ENCODE results near the gene PGAM5. TPM values are rescaled to one million over a fixed set of nuclear protein-coding genes. Genes with fewer than 3 reads are reported as not detected.
"Not testable (repeated sequence)": the region's sequence is repeated elsewhere in the genome, so short reads cannot be mapped to it uniquely, and the experiment has no call there.

Gene PGAM5
- total RNA-seq, 3 donors from 2014 or later: 128 to 170 (median 147) TPM

DNA sequence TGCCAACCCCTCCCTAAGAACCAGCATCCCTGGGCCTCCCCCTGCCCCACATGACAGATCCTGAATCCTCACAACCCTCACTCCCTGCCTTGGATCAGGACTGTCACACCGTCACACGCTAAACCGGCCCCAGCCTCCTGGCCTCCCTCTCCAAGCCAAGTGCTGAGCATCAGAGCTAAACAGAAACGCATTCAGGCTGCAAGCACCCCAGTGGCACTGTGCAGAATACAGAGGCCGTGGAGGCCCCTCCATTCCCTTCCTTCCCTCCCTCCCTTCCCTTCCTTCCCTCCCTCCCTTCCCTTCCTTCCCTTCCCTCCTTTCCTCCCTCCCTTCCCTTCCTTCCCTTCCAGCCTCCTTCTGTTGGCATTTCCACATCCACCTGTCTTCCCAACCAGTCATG is 36.1 kb upstream of the PGAM5 start:
- H3K27me3 Mint-ChIP-seq (ENCODE audit: low read depth): no peaks in the 10 kb centered on the region
- H3K4me3 Mint-ChIP-seq: no peak overlapping the region
- DNase-seq (no peak), ATAC-seq (no peak)
- H3K4me1 Mint-ChIP-seq (ENCODE audit: low read depth): peaks cover 5% of the 10 kb centered on the region
- no peaks in the 10 kb centered on the region for H3K9me3 Mint-ChIP-seq
- peaks cover 33% of the 10 kb centered on the region for H3K36me3 Mint-ChIP-seq (ENCODE audit: insufficient read depth)

DNA sequence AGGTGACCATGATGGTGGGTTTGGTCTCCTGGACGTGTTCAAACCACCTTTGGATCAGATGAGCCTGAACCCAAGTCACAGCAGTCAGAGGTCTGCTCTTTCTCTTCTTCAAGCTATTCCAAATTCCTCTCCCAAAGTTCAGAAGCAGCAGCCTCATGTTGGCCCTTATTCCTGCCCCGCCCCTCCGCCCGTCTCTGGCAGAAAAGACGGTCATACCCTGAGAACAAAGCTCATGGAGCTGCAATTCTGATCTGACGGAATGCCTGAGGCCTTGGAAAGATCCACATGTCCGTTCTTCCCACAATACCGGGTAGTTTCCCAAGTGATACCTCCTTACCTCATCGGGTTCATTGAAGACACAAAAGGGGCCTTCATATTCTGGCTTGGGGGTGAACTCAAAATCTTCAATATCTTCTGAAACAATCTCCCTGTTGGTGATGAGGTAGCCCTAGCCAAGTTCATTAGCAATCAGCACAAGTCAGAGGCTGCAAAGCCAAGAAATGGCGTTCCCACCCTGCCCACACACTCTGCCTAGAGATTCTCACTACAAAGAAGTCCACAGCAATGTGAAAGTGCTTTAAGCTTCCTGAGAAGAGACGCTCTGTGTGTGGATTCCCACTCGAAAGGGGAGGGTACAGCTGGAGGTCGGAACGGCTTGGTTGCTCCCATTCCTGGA is 34.7 kb upstream of the PGAM5 start:
- no peaks in the 10 kb centered on the region for H3K9me3 Mint-ChIP-seq
- DNase-seq: no peak
- no peaks in the 10 kb centered on the region for H3K27me3 Mint-ChIP-seq (ENCODE audit: low read depth)
- H3K4me3 Mint-ChIP-seq: no peak overlapping the region
- peaks cover 38% of the 10 kb centered on the region for H3K36me3 Mint-ChIP-seq (ENCODE audit: insufficient read depth)
- ATAC-seq: no peak
- peaks cover 5% of the 10 kb centered on the region for H3K4me1 Mint-ChIP-seq (ENCODE audit: low read depth)

DNA sequence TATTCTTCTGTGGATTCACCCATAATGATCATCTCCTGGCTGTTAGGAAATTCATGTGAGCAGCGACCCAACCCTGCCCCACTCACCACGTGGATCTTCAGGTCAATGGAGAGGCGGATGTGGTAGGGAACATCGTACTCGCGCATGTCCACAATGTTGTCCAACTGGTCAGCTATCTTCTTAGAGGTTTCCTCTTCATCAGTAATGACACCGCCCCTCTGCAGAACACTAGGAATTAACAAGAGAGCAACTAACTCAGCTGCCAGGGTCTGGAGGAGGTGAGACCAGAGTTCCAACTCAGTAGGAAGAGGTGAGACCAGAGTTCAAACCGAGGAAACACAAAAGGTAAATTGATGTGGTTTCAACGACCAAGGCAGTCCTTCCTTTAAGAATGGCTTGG is 33.1 kb upstream of the PGAM5 start:
- ATAC-seq (no peak), DNase-seq (no peak)
- Mint-ChIP-seq H3K4me1 (ENCODE audit: low read depth) (peaks cover 2% of the 10 kb centered on the region), H3K9me3 (no peaks in the 10 kb centered on the region), H3K36me3 (ENCODE audit: insufficient read depth) (peaks cover 35% of the 10 kb centered on the region), H3K27me3 (ENCODE audit: low read depth) (no peaks in the 10 kb centered on the region), H3K4me3 (no peak overlapping the region)

DNA sequence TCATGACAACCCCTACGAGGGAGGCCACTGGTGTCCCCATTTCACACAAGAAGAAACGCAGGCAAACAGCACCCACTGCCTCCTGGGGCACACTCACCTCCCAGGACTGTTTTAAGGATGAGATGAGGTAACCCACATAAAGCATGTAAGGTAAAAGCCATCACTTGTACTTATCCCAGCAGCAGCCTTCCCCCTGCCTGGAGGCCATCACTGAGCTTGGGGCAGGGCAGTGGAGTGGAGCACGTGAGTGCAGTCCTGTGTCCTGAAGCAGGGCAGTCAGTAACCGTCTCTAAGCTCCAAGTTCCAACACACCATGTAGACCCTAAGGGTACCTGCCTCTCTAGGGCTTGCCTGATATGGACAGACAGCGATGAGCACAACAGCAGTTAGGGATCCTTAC is 25.2 kb upstream of the PGAM5 start:
- H3K27me3 Mint-ChIP-seq (ENCODE audit: low read depth): no peaks in the 10 kb centered on the region
- H3K36me3 Mint-ChIP-seq (ENCODE audit: insufficient read depth): no peaks in the 10 kb centered on the region
- H3K4me1 Mint-ChIP-seq (ENCODE audit: low read depth): peaks cover 17% of the 10 kb centered on the region
- peak overlapping the region; percentile 76 for H3K4me3 Mint-ChIP-seq
- ATAC-seq (no peak), DNase-seq (no peak)
- no peaks in the 10 kb centered on the region for H3K9me3 Mint-ChIP-seq

DNA sequence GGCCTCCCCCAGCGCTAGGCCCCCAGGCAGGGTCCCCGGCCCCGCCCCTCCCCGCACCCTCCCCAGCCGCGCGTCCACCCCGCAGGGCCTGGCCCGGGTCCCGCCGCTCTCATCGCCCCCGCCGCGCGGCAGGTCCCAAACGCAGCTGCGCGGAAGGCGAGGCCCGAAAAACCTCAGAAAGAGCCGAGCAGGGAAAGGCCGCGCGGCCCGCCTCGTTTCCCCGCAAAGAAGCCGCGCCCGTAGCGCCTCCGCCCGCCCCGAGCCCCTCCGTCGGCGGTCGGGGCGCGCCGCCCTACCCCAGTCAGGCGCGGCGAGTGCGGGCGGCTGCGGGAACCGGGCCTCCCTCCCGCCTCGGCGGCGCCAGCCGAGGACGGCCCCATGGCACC is 23.8 kb upstream of the PGAM5 start:
- ATAC-seq (peak; percentile 54 to 62), DNase-seq (no peak)
- Mint-ChIP-seq H3K4me3 (peak overlapping the region; percentile 80), H3K9me3 (no peaks in the 10 kb centered on the region), H3K4me1 (ENCODE audit: low read depth) (peaks cover 17% of the 10 kb centered on the region), H3K27me3 (ENCODE audit: low read depth) (no peaks in the 10 kb centered on the region), H3K36me3 (ENCODE audit: insufficient read depth) (no peaks in the 10 kb centered on the region)

DNA sequence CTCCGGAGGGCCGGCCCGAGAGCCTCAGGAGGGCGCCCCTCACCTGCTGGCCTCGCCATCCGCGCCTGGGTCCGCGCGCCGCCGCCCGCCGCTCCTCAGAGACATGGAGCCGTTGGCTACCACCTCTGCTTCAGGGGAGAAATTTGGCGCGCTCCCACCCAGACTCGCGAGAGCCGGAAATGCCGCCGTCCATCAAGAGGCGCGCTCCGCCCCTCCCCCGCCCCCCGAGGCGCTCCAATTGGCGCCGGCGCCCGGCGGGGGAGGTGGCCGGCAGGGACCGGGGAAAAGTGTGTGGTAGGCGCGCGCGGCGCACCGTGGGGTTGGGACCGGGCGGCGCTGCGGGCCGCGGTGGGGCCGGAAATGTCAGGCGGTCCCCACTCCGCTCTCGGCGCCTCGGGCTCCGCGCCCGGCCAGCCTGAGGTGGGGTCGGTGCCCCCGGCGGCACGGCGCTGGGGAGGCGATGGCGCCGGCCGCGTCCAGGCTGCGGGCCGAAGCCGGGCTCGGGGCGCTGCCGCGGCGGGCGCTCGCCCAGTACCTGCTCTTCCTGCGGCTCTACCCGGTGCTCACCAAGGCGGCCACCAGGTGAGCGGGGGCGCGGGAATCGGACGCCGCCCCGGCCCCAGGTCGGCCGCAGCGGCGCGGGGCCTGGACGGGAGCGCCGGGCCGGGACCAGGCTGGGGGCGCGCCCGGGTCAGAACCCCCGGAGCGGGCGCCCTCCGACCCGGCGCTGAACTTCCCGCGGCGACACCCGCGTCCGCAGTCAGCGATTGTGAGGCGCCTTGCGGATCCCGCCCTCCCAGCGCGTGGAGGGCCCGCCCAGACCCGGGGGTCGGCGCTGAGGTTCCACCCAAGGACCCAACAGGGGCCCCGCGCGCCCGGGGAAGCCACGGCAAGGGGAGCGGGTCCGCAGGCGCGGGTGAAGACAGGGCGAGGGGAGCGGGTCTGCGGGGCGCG is 23.2 kb upstream of the PGAM5 start, which contains the start of the genes POLE and PXMP2:
TSS of gene POLE (minus strand) at position 132 of the 954 bp plus-strand sequence. CDS start at position 105, 27 bp downstream.
TSS of gene PXMP2 (plus strand) at position 377 of the 954 bp plus-strand sequence. CDS start at position 461, 84 bp downstream.
- ATAC-seq: peak; percentile 94 to 95
- Mint-ChIP-seq H3K27me3 (ENCODE audit: low read depth) (no peaks in the 10 kb centered on the region), H3K36me3 (ENCODE audit: insufficient read depth) (no peaks in the 10 kb centered on the region), H3K9me3 (no peaks in the 10 kb centered on the region), H3K4me1 (ENCODE audit: low read depth) (peaks cover 17% of the 10 kb centered on the region), H3K4me3 (peak within 1 kb of the TSS; percentile 80)
- peak; percentile 92 for DNase-seq

DNA sequence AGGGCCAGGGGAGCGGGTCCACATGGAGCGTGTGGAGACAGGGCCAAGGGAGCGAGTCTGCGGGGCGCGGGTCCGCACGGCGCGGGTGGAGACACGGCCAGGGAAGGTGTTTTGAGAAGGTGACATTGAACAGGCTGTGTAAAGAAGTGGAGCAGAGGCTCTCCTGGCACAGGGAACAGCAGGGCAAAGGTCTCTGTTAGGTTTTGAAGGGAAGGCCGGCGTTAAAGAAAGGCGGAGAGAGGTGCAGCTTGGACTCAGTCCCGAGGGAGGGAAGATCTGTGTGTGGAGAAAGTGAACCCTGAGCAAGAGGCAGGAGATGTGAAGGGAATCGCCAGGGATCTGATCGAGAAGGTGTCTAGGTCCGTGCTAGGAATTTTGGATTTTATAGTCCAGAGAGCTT is 21.4 kb upstream of the PGAM5 start:
- no peak for ATAC-seq
- no peak for DNase-seq
- H3K27me3 Mint-ChIP-seq (ENCODE audit: low read depth): no peaks in the 10 kb centered on the region
- H3K4me3 Mint-ChIP-seq: peak overlapping the region; percentile 64
- no peaks in the 10 kb centered on the region for H3K36me3 Mint-ChIP-seq (ENCODE audit: insufficient read depth)
- peaks cover 17% of the 10 kb centered on the region for H3K4me1 Mint-ChIP-seq (ENCODE audit: low read depth)
- H3K9me3 Mint-ChIP-seq: no peaks in the 10 kb centered on the region

DNA sequence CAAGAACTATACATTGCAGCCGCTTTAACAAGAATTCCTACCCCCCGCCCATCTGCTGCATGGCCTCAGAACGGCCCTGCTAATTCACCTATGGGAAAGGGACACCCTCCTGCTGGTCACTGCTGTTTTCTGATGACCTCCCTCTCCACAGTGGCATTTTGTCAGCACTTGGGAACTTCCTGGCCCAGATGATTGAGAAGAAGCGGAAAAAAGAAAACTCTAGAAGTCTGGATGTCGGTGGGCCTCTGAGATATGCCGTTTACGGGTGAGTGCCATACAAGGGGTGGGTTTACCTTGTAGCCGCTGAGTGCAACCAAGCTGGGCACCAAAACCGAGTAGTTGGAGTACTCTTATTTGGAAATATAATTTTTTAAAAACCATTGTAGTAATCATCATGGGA is 20.5 kb upstream of the PGAM5 start:
- Mint-ChIP-seq H3K4me3 (peak overlapping the region; percentile 64), H3K36me3 (ENCODE audit: insufficient read depth) (no peaks in the 10 kb centered on the region), H3K9me3 (no peaks in the 10 kb centered on the region), H3K27me3 (ENCODE audit: low read depth) (no peaks in the 10 kb centered on the region), H3K4me1 (ENCODE audit: low read depth) (peaks cover 16% of the 10 kb centered on the region)
- ATAC-seq: no peak
- DNase-seq: no peak

DNA sequence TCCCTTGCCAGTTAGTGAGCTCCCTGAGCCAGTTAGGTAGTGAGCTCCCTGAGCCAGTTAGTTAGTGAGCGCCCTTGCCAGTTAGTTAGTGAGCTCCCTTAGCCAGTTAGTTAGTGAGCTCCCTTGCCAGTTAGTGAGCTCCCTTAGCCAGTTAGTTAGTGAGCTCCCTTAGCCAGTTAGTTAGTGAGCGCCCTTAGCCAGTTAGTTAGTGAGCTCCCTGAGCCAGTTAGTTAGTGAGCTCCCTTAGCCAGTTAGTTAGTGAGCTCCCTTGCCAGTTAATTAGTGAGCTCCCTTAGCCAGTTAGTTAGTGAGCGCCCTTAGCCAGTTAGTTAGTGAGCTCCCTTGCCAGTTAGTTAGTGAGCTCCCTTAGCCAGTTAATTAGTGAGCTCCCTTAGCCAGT is 18.6 kb upstream of the PGAM5 start:
- not testable (repeated sequence) for H3K9me3 Mint-ChIP-seq; H3K27me3 Mint-ChIP-seq (ENCODE audit: low read depth); ATAC-seq; H3K36me3 Mint-ChIP-seq (ENCODE audit: insufficient read depth); DNase-seq; H3K4me1 Mint-ChIP-seq (ENCODE audit: low read depth); H3K4me3 Mint-ChIP-seq

DNA sequence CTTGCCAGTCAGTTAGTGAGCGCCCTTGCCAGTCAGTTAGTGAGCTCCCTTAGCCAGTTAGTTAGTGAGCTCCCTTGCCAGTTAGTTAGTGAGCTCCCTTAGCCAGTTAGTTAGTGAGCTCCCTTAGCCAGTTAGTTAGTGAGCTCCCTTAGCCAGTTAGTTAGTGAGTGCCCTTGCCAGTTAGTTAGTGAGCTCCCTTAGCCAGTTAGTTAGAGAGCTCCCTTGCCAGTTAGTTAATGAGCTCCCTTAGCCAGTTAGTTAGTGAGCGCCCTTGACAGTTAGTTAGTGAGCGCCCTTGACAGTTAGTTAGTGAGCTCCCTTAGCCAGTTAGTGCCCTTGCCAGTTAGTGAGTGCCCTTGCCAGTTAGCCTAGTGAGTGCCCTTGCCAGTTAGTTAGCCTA is 15.8 kb upstream of the PGAM5 start:
- H3K27me3 Mint-ChIP-seq (ENCODE audit: low read depth); DNase-seq; H3K9me3 Mint-ChIP-seq; H3K36me3 Mint-ChIP-seq (ENCODE audit: insufficient read depth); H3K4me1 Mint-ChIP-seq (ENCODE audit: low read depth); ATAC-seq; H3K4me3 Mint-ChIP-seq: not testable (repeated sequence)

DNA sequence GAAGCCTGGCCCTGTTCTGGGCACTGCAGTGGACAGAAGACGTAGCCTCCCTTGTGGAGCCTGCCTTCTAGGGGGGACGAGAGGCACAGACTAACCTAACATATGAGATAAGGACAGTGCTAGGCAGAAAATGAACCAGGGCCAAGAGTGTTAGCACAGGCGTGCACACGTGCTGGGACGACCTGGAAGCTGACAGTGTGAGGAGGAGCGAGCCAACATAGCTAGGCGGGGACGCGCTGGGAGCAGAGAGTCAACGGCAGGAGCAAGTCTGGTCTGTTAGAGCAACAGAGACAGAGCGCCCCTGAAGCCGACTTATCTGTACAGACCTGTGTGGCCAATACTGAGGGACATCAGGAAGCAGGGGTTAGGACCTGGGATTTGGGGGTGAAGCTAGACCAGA is 15.2 kb upstream of the PGAM5 start:
- ATAC-seq (no peak), DNase-seq (no peak)
- Mint-ChIP-seq H3K4me1 (ENCODE audit: low read depth) (no peaks in the 10 kb centered on the region), H3K4me3 (no peak overlapping the region), H3K9me3 (no peaks in the 10 kb centered on the region), H3K27me3 (ENCODE audit: low read depth) (no peaks in the 10 kb centered on the region), H3K36me3 (ENCODE audit: insufficient read depth) (peaks cover 8% of the 10 kb centered on the region)

DNA sequence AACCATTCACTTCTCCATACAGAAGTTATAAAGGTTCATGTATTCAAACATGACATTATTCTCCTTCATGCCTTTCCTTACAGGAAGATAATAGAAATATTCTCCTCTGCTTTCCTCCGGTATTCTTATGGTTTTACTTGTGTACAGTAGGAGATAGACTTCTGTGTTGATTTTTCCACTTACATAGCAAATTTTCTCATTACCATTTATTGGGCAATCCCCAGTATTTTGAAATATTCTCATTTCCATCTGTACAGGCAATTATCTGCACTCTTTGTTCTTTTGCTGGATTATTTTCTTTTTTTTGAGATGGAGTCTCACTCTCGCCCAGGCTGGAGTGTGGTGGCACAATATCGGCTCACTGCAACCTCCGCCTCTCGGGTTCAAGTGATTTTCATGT is 12.3 kb upstream of the PGAM5 start:
- H3K9me3 Mint-ChIP-seq: no peaks in the 10 kb centered on the region
- no peaks in the 10 kb centered on the region for H3K4me1 Mint-ChIP-seq (ENCODE audit: low read depth)
- no peaks in the 10 kb centered on the region for H3K27me3 Mint-ChIP-seq (ENCODE audit: low read depth)
- H3K36me3 Mint-ChIP-seq (ENCODE audit: insufficient read depth): peaks cover 8% of the 10 kb centered on the region
- ATAC-seq (no peak), DNase-seq (no peak)
- H3K4me3 Mint-ChIP-seq: no peak overlapping the region

DNA sequence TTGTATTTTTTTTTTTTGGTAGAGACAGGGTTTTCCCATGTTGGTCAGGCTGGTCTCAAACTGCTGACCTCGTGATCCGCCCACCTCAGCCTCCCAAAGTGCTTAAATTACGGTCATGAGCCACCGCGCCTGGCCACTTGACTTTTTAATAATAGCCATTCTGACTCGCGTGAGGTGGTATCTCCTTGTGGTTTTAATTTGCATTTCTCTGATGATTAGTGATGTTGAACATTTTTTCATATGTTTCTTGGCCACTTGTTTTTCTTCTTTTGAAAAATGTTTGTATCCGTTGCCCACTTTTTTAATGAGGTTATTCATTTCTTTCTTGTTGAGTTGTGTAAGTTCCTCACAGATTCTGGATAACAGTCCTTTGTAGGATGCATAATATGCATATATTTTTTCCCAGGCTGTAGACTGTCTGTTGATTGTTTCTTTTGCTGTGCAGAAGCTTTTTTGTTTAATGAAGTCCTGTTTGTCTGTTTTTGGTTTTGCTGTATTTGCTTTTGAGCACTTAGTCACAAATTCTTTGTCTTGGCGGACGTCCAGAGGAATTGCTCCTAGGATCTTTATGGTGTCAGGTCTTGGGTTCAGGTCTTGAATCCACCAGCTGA is 10.3 kb upstream of the PGAM5 start:
- Mint-ChIP-seq H3K4me1 (ENCODE audit: low read depth) (no peaks in the 10 kb centered on the region), H3K36me3 (ENCODE audit: insufficient read depth) (peaks cover 8% of the 10 kb centered on the region), H3K4me3 (no peak overlapping the region), H3K27me3 (ENCODE audit: low read depth) (no peaks in the 10 kb centered on the region), H3K9me3 (no peaks in the 10 kb centered on the region)
- ATAC-seq: no peak
- DNase-seq: no peak

DNA sequence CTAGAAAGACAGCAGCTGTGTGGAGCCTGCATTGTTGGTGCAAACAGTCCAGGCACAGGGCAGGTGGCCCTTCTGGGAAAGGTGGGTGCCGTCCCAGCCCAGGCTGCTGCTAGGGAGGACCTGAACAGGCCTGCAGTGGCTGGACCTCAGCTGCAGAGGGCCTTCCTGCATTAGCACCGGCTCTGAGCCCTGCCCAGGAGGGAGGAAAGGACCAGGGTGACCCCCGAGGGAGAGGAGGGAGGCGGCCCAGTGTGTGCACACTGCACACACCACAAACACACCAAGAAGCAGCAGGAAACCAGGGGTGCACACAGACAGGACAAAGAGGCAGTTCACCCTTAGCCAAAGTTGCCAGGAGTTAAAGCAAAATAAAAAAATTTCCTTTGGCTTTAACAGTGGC is 8.0 kb upstream of the PGAM5 start:
- DNase-seq (no peak), ATAC-seq (no peak)
- Mint-ChIP-seq H3K4me1 (ENCODE audit: low read depth) (no peaks in the 10 kb centered on the region), H3K27me3 (ENCODE audit: low read depth) (no peaks in the 10 kb centered on the region), H3K9me3 (peaks cover 7% of the 10 kb centered on the region), H3K4me3 (no peak overlapping the region), H3K36me3 (ENCODE audit: insufficient read depth) (peaks cover 10% of the 10 kb centered on the region)

Data from activated T-cell treated with anti-CD3 and anti-CD28 coated beads, Interleukin-2, amount 50 U/mL, for 4 hours (primary cell).